ENCODE results near the gene CAMP.

DNA sequence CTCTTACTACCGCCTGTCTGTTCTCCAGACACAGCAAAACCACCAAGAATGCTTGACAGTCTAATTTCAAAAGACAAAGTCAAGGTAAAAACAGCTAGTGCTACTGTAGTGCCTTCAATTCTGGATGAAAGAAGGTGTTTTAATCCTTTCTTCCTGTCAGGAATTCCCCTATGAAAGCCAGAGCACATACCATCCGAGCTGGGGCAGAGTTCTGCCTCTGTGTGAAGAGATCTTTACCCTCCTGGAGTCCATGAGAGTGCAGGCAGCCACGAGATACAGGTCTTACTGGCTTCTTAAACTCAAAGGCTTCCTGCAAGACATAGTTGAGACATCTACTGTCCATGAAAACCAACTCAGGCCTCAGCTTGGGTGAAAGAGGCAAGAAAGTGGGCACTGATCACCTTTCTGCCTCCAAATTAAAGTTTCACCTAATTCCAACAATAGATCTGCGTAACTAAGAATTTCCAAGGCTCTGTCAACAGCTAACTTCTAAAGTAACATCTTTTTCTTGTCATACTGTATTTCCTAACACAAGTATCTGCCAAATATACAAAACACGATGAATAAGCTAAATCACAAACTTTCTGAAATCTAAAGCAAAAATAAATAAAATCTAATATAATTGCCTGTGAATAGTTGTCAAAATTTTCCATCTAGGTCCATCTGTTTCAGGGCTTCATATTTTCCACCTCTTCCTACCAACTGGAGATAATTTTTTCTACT, 42.6 kb upstream of the CAMP start:
- TF ChIP-seq, protein P1, sequence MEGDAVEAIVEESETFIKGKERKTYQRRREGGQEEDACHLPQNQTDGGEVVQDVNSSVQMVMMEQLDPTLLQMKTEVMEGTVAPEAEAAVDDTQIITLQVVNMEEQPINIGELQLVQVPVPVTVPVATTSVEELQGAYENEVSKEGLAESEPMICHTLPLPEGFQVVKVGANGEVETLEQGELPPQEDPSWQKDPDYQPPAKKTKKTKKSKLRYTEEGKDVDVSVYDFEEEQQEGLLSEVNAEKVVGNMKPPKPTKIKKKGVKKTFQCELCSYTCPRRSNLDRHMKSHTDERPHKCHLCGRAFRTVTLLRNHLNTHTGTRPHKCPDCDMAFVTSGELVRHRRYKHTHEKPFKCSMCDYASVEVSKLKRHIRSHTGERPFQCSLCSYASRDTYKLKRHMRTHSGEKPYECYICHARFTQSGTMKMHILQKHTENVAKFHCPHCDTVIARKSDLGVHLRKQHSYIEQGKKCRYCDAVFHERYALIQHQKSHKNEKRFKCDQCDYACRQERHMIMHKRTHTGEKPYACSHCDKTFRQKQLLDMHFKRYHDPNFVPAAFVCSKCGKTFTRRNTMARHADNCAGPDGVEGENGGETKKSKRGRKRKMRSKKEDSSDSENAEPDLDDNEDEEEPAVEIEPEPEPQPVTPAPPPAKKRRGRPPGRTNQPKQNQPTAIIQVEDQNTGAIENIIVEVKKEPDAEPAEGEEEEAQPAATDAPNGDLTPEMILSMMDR (IDR thresholded peaks at IDR 0.05) = no peak
- no peak for TF ChIP-seq POLR2AphosphoS5 (IDR thresholded peaks at IDR 0.05)
